H9 (cell line): Measurements from ENCODE around the gene SNAPC2. TPM values are rescaled to one million over a fixed set of nuclear protein-coding genes. Genes with fewer than 3 reads are reported as not detected.

ENCODE experiments used
- DNase-seq: peaks from one replicate; pipeline ENCODE4 v3.0.0-alpha.2; 2017
- H2AFZ ChIP-seq: one replicate; pipeline ENCODE4 v1.6.1; 2013; ENCODE audit warnings: mild to moderate bottlenecking, low read length, control low read depth, moderate library complexity
- H2AK5ac ChIP-seq: 2 replicates; pipeline ENCODE4 v1.6.1; 2013; ENCODE audit warnings: low read length, control low read depth, mixed read lengths; ENCODE audit not compliant: insufficient read length
- H2BK120ac ChIP-seq: one replicate; pipeline ENCODE4 v1.6.1; 2013; ENCODE audit warnings: low read depth, mild to moderate bottlenecking, low read length, control low read depth, inconsistent platforms; ENCODE audit not compliant: poor library complexity, severe bottlenecking
- H2BK12ac ChIP-seq: 2 replicates; pipeline ENCODE4 v1.6.1; 2013; ENCODE audit warnings: low read length, control low read depth, mixed read lengths, low read depth; ENCODE audit not compliant: insufficient read length
- H2BK15ac ChIP-seq: 2 replicates; pipeline ENCODE4 v1.6.1; 2013; ENCODE audit warnings: low read depth, low read length, control low read depth
- H2BK20ac ChIP-seq: one replicate; pipeline ENCODE4 v1.6.1; 2013; ENCODE audit warnings: low read depth, mild to moderate bottlenecking, low read length, control low read depth, inconsistent platforms; ENCODE audit not compliant: poor library complexity, severe bottlenecking
- H2BK5ac ChIP-seq: 2 replicates; pipeline ENCODE4 v1.6.1; 2013; ENCODE audit warnings: low read length, control low read depth, mixed read lengths; ENCODE audit not compliant: insufficient read length
- H3K14ac ChIP-seq: 2 replicates; pipeline ENCODE4 v1.6.1; 2013; ENCODE audit warnings: low read length, control low read depth; ENCODE audit not compliant: insufficient read depth
- H3K18ac ChIP-seq: 2 replicates; pipeline ENCODE4 v1.6.1; 2013; ENCODE audit warnings: low read depth, mild to moderate bottlenecking, mixed read lengths, low read length, control low read depth; ENCODE audit not compliant: insufficient read length
- H3K23ac ChIP-seq: 2 replicates; pipeline ENCODE4 v1.6.1; 2013; ENCODE audit warnings: low read length, control low read depth, mixed read lengths, low read depth; ENCODE audit not compliant: insufficient read length
- H3K23me2 ChIP-seq: 2 replicates; pipeline ENCODE4 v1.6.1; 2013; ENCODE audit warnings: low read depth, mild to moderate bottlenecking, mixed read lengths, low read length, control low read depth; ENCODE audit not compliant: insufficient read length, poor library complexity, severe bottlenecking
- H3K27ac ChIP-seq: 2 replicates; pipeline ENCODE4 v1.5.1; 2013; ENCODE audit warnings: low read length, control low read depth, mixed read lengths, low read depth; ENCODE audit not compliant: insufficient read length
- H3K27me3 ChIP-seq: 2 replicates; pipeline ENCODE4 v1.6.1; 2013; ENCODE audit warnings: low read length, control low read depth, inconsistent platforms; ENCODE audit not compliant: insufficient read depth
- H3K4ac ChIP-seq: 2 replicates; pipeline ENCODE4 v1.6.1; 2013; ENCODE audit warnings: low read depth, mild to moderate bottlenecking, control low read depth, inconsistent platforms, low read length, moderate library complexity
- H3K4me1 ChIP-seq: 2 replicates; pipeline ENCODE4 v1.6.1; 2013; ENCODE audit warnings: low read length, control low read depth, inconsistent platforms; ENCODE audit not compliant: insufficient read depth
- H3K4me2 ChIP-seq: 2 replicates; pipeline ENCODE4 v1.6.1; 2013; ENCODE audit warnings: low read length, control low read depth, mixed read lengths; ENCODE audit not compliant: insufficient read length, insufficient read depth
- H3K56ac ChIP-seq: 2 replicates; pipeline ENCODE4 v1.6.1; 2013; ENCODE audit warnings: low read depth, mild to moderate bottlenecking, mixed read lengths, low read length, control low read depth; ENCODE audit not compliant: insufficient read length
- H3K79me1 ChIP-seq: 2 replicates; pipeline ENCODE4 v1.6.1; 2013; ENCODE audit warnings: low read depth, mild to moderate bottlenecking, moderate library complexity, low read length, control low read depth, inconsistent platforms; ENCODE audit not compliant: insufficient read depth, poor library complexity, severe bottlenecking
- H3K79me2 ChIP-seq: 2 replicates; pipeline ENCODE4 v1.6.1; 2013; ENCODE audit warnings: low read length, control low read depth, inconsistent platforms; ENCODE audit not compliant: insufficient read depth
- H3K9ac ChIP-seq: 2 replicates; pipeline ENCODE4 v1.6.1; 2013; ENCODE audit warnings: low read length, control low read depth, mixed read lengths; ENCODE audit not compliant: insufficient read length; ENCODE audit errors: extremely low read depth
- H3K9me3 ChIP-seq: one replicate; pipeline ENCODE4 v1.6.1; 2013; ENCODE audit warnings: low read depth, low read length, inconsistent platforms; ENCODE audit not compliant: control insufficient read depth
- H3T11ph ChIP-seq: one replicate; pipeline ENCODE4 v1.6.1; 2013; ENCODE audit warnings: mild to moderate bottlenecking, low read length, control low read depth, inconsistent platforms
- H4K20me1 ChIP-seq: one replicate; pipeline ENCODE4 v1.6.1; 2013; ENCODE audit not compliant: control insufficient read depth, insufficient read length, insufficient read depth
- H4K5ac ChIP-seq: 2 replicates; pipeline ENCODE4 v1.6.1; 2013; ENCODE audit warnings: low read depth, mild to moderate bottlenecking, mixed read lengths, low read length, control low read depth; ENCODE audit not compliant: insufficient read length
- H4K8ac ChIP-seq: replicated peaks from 2 replicates; pipeline ENCODE4 v1.6.1; 2013; ENCODE audit warnings: low read length, control low read depth, mixed read lengths, low read depth; ENCODE audit not compliant: insufficient read length
- H4K91ac ChIP-seq: 2 replicates; pipeline ENCODE4 v1.6.1; 2013; ENCODE audit warnings: low read depth, mild to moderate bottlenecking, moderate library complexity, mixed read lengths, low read length, control low read depth; ENCODE audit not compliant: insufficient read length
- H3K27ac Mint-ChIP-seq, 3 experiments: 2 replicates in 2 of 3; 3 replicates in 1 of 3; pipeline ENCODE4 v1.8.0; 2020 to 2021; ENCODE audit warnings: mixed read lengths in 3 of 3, mild to moderate bottlenecking in 1 of 3, moderate library complexity in 1 of 3
- H3K27me3 Mint-ChIP-seq: 2 replicates; pipeline ENCODE4 v1.8.0; 2021; ENCODE audit warnings: low read depth, mild to moderate bottlenecking, moderate library complexity, mixed read lengths
- H3K36me3 Mint-ChIP-seq, 3 experiments: 2 replicates in 2 of 3; 3 replicates in 1 of 3; pipeline ENCODE4 v1.8.0; 2020 to 2021; ENCODE audit warnings: low read depth in 3 of 3, mixed read lengths in 3 of 3; ENCODE audit not compliant: insufficient read depth in 1 of 3
- H3K4me1 Mint-ChIP-seq, 2 experiments: 2 replicates each; pipeline ENCODE4 v1.8.0; 2020; ENCODE audit warnings: mixed read lengths in 2 of 2
- H3K4me3 Mint-ChIP-seq, 2 experiments: 2 replicates in 1 of 2; 3 replicates in 1 of 2; pipeline ENCODE4 v1.8.0; 2020 to 2021; ENCODE audit warnings: mild to moderate bottlenecking in 2 of 2, mixed read lengths in 2 of 2, moderate library complexity in 1 of 2
- H3K9me3 Mint-ChIP-seq, 2 experiments: 2 replicates in 1 of 2; 3 replicates in 1 of 2; pipeline ENCODE4 v1.8.0; 2020; ENCODE audit warnings: mild to moderate bottlenecking in 2 of 2, mixed read lengths in 2 of 2, moderate library complexity in 1 of 2
- WGBS: extraction: QIAGEN DNeasy Blood & Tissue Kit; methylation state at CpG from one replicate; pipeline ENCODE4 v1.1.7; 2013; ENCODE audit warnings: missing lambda C conversion rate, low lambda C conversion rate, mixed read lengths; ENCODE audit not compliant: insufficient read length; ENCODE audit errors: extremely low coverage; 5-methylcytosine and 5-hydroxymethylcytosine counted together
- total RNA-seq: library from RNA; stranded (reverse); gene quantifications from 2 replicates; pipeline ENCODE4 v1.2.1, GENCODE V29; 2021
- TF ChIP-seq, protein P1 (sequence below): fragments of 200-600 bp; sonication (generic); conservative IDR thresholded peaks from 3 replicates; pipeline ENCODE4 v1.8.0; 2021; ENCODE audit warnings: antibody characterized with exemption, mild to moderate bottlenecking

SNAPC2 gene
- total RNA-seq, 1 experiment from 2014 or later, result 17.8 TPM

- TF ChIP-seq, protein P1, sequence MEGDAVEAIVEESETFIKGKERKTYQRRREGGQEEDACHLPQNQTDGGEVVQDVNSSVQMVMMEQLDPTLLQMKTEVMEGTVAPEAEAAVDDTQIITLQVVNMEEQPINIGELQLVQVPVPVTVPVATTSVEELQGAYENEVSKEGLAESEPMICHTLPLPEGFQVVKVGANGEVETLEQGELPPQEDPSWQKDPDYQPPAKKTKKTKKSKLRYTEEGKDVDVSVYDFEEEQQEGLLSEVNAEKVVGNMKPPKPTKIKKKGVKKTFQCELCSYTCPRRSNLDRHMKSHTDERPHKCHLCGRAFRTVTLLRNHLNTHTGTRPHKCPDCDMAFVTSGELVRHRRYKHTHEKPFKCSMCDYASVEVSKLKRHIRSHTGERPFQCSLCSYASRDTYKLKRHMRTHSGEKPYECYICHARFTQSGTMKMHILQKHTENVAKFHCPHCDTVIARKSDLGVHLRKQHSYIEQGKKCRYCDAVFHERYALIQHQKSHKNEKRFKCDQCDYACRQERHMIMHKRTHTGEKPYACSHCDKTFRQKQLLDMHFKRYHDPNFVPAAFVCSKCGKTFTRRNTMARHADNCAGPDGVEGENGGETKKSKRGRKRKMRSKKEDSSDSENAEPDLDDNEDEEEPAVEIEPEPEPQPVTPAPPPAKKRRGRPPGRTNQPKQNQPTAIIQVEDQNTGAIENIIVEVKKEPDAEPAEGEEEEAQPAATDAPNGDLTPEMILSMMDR, result no peak
- Histone ChIP-seq H3K79me2 (no peaks in the 10 kb centered on the region), H3K4me2 (peak overlapping the region; percentile 74), H2AFZ (no peak overlapping the region), H2BK12ac (no peak overlapping the region), H3K27ac (no peak overlapping the region), H3K4me1 (no peaks in the 10 kb centered on the region), H4K20me1 (no peaks in the 10 kb centered on the region), H2BK20ac (no peak overlapping the region), H3K9me3 (no peaks in the 10 kb centered on the region), H3K14ac (no peak overlapping the region), H3K56ac (no peak overlapping the region), H3K23ac (no peak overlapping the region), H2BK5ac (no peak overlapping the region), H3K79me1 (no peaks in the 10 kb centered on the region), H2BK120ac (no peak overlapping the region), H3K18ac (no peak overlapping the region), H4K8ac (no peak overlapping the region), H3K4ac (no peak overlapping the region), H4K91ac (no peak overlapping the region), H4K5ac (no peak overlapping the region), H2BK15ac (no peak overlapping the region), H3K9ac (no peak overlapping the region), H3K27me3 (peaks cover 16% of the 10 kb centered on the region; the same call in 1 of the 2 replicates), H3T11ph (no peak overlapping the region), H2AK5ac (no peak overlapping the region), H3K23me2 (peaks cover 17% of the 10 kb centered on the region)
- no peak overlapping the region for H3K27ac Mint-ChIP-seq
- peaks cover 20 to 27% of the 10 kb centered on the region in 2 experiments for H3K4me1 Mint-ChIP-seq
- WGBS, result no CpG with 5 or more reads among the region's 42 CpGs
- H3K4me3 Mint-ChIP-seq, result peak overlapping the region in 1 of 2 experiments; percentile 84; a peak in 4 of 5 replicates
- no peaks in the 10 kb centered on the region; a peak in 1 of 5 replicates for H3K9me3 Mint-ChIP-seq
- DNase-seq, result no peak
- peaks cover 7 to 12% (median 9%) of the 10 kb centered on the region in 3 experiments; a peak in 5 of 7 replicates for H3K36me3 Mint-ChIP-seq
- peaks cover 53% of the 10 kb centered on the region for H3K27me3 Mint-ChIP-seq
Observed at GRCh38 chr19:7918615-7919421, 1.3 kb upstream of the SNAPC2 start.
